Psoas muscle (tissue), 8 donors: ENCODE data around the gene KCNJ18. TPM values are rescaled to one million over a fixed set of nuclear protein-coding genes. Genes with fewer than 3 reads are reported as not detected.
A peak's percentile ranks its signal among the peaks of the same experiment; 100 is the strongest.
"Not testable (repeated sequence)": the region's sequence is repeated elsewhere in the genome, so short reads cannot be mapped to it uniquely, and the experiment has no call there.

Source experiments
- ATAC-seq, 4 donors: fragments of 200-7000 bp; cut with Tn5 transposase; one replicate each; pipeline ENCODE4 v1.9.1; 2020; ENCODE audit warnings: moderate library complexity in 3 of 4, mild to moderate bottlenecking in 2 of 4
- DNase-seq, 2 donors: peaks; one replicate each; pipeline ENCODE4 v3.0.0-alpha.2; 2020
- H3K27ac ChIP-seq: fragments of 200-600 bp; one replicate; pipeline ENCODE4 v1.8.0; 2022
- H3K27me3 ChIP-seq, 3 donors: fragments of 200-600 bp in 1 of 3; one replicate each; pipeline versions ENCODE4 v1.6.1 to v1.8.0; 2013 to 2022; ENCODE audit warnings: low read length in 2 of 3, mild to moderate bottlenecking in 2 of 3, moderate library complexity in 1 of 3; ENCODE audit not compliant: insufficient read depth in 3 of 3
- H3K36me3 ChIP-seq, 2 donors: fragments of 200-600 bp in 1 of 2; one replicate each; pipeline versions ENCODE4 v1.6.1 to v1.8.0; 2013 to 2022; ENCODE audit warnings: low read depth in 1 of 2, mild to moderate bottlenecking in 1 of 2, moderate library complexity in 1 of 2; ENCODE audit not compliant: insufficient read depth in 1 of 2
- H3K4me1 ChIP-seq: fragments of 200-600 bp; one replicate; pipeline ENCODE4 v1.8.0; 2022
- H3K4me3 ChIP-seq: fragments of 200-600 bp; one replicate; pipeline ENCODE4 v1.8.0; 2022; ENCODE audit warnings: mild to moderate bottlenecking
- H3K9me3 ChIP-seq: fragments of 200-600 bp; one replicate; pipeline ENCODE4 v1.8.0; 2022
- WGBS, 3 donors: extraction: QIAGEN DNeasy Blood & Tissue Kit; methylation state at CpG; one replicate each; pipeline versions ENCODE4 v1.1.6 to v1.1.7; 2013; 5-methylcytosine and 5-hydroxymethylcytosine counted together
- intact Hi-C, 2 donors: fragments of 100-400 bp; cut with DNase I; formaldehyde crosslinking; loops; one replicate each; pipeline versions ENCODE4 v1.11.0 to v1.14.2; 2022
- polyA plus RNA-seq, 3 donors: library from polyadenylated mRNA; stranded (reverse); fragments of 200-250 nt; gene quantifications; one replicate each; pipeline ENCODE4 v1.2.3, GENCODE V29; 2013
- total RNA-seq, 4 donors: library from RNA; stranded (reverse); fragmentation: NEBNext Ultra II Directional in 2 of 4; extraction: Animal tissue kit (Norgen Biotek cat#: 25700) in 2 of 4; gene quantifications; one replicate each; pipeline versions ENCODE4 v1.2.1 to v1.2.4, GENCODE V29; 2021 to 2023
- donor health status: healthy with polysubstance abuse.
- donor health status: DM: no; HTN: no; CAD: no; lungs with moderate emphysema.
- donor health status: Bipolar disorder and iron deficiency.
- donor health status: healthy.
- donor health status: DM: yes; HTN: yes; CAD: no.
- donor health status: DM: no; HTN: no; CAD: no.
- donor health status: DM: no; HTN: no; CAD: no.
- donor health status: DM: yes; HTN: yes; CAD: no.

KCNJ18 gene
- total and polyA plus RNA-seq, 7 donors: 0.03 TPM; not detected in 6

- H3K27me3 ChIP-seq, H3K4me1 ChIP-seq, DNase-seq, H3K36me3 ChIP-seq, H3K9me3 ChIP-seq, H3K27ac ChIP-seq, ATAC-seq, intact Hi-C loops, H3K4me3 ChIP-seq: not testable (repeated sequence)
- 43 to 62% (median 55%) methylated on average over 1 of the region's 1 CpG for WGBS, 3 donors
Measured at GRCh38 chr17:21665171-21665570, 27.2 kb upstream of the KCNJ18 start.

GRCh38 chr17:21665935-21666493 is 26.3 kb upstream of the KCNJ18 start:
- H3K4me1 ChIP-seq, ATAC-seq, H3K36me3 ChIP-seq, H3K27me3 ChIP-seq, intact Hi-C loops, H3K4me3 ChIP-seq, H3K9me3 ChIP-seq, H3K27ac ChIP-seq: not testable (repeated sequence)
- 40 to 70% (median 49%) methylated on average over 1 to 2 of the region's 2 CpGs for WGBS, 3 donors
- DNase-seq: peak in 1 of 2 donors; percentile 6

GRCh38 chr17:21666711-21667412 is 25.5 kb upstream of the KCNJ18 start:
- peak in 1 of 2 donors; percentile 1 for DNase-seq
- H3K36me3 ChIP-seq, H3K4me3 ChIP-seq, H3K27ac ChIP-seq, ATAC-seq, intact Hi-C loops, H3K27me3 ChIP-seq, H3K9me3 ChIP-seq, H3K4me1 ChIP-seq: not testable (repeated sequence)
- 51 to 53% (median 51%) methylated on average over 3 of the region's 3 CpGs for WGBS, 3 donors

DNA sequence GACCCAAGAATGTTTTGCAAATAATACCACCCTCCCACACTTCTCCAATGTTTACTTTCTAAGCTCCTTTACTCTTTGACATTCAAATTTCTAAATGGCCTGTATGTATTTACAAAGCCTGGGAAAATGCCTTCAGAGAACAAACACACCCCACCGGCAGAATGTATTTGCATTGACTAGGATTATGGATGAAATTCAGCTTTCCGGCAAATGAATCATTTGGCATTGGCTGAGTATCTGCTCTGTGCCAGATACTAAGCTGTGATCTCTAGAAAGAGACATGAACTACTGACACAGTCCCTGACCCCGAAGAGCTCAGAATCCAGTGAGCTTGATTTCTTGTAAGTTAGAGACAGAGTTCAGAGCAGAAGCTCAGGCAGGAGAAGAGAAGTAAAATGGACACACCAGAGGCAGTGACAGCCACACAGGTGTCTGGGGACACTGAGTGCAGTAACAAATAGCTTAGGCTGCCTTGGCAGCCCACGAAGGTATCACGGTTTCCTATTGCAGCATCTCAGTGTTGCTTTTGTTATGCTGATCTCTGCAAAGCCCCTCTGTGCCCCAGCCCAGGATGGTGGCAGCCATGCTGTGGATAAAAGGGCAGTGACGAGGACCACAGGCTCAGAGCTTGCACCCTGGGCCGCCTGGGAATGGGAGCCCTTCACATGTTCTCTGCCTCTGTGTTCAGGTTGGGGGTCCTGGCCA is 24.8 kb upstream of the KCNJ18 start:
- H3K27me3 ChIP-seq, ATAC-seq, H3K36me3 ChIP-seq, H3K9me3 ChIP-seq, H3K27ac ChIP-seq, intact Hi-C loops, H3K4me3 ChIP-seq, H3K4me1 ChIP-seq: not testable (repeated sequence)
- 33 to 49% (median 36%) methylated on average over 7 of the region's 7 CpGs for WGBS, 3 donors
- peak in 1 of 2 donors; percentile 10 for DNase-seq

DNA sequence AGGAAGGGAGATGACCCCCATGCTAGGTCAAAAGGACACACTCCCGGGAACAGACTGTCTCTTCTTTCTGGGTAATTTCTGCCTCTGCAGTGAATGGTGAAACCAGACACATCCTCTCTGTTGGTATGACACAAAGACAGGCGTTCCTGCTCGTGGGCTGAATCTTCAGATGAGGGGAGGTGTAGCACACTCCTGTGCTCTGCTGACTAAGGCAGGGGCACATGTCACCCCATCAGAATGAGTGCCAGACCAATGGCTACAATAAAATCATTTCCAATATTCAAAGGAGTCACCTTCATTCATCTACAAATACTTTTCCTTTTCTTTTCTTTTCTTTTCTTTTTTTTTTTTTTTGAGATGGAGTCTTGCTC is 24.2 kb upstream of the KCNJ18 start:
- H3K4me3 ChIP-seq, ATAC-seq, H3K27ac ChIP-seq, DNase-seq, intact Hi-C loops, H3K36me3 ChIP-seq, H3K27me3 ChIP-seq, H3K4me1 ChIP-seq, H3K9me3 ChIP-seq: not testable (repeated sequence)
- 53 to 74% (median 57%) methylated on average over 3 of the region's 3 CpGs for WGBS, 3 donors

DNA sequence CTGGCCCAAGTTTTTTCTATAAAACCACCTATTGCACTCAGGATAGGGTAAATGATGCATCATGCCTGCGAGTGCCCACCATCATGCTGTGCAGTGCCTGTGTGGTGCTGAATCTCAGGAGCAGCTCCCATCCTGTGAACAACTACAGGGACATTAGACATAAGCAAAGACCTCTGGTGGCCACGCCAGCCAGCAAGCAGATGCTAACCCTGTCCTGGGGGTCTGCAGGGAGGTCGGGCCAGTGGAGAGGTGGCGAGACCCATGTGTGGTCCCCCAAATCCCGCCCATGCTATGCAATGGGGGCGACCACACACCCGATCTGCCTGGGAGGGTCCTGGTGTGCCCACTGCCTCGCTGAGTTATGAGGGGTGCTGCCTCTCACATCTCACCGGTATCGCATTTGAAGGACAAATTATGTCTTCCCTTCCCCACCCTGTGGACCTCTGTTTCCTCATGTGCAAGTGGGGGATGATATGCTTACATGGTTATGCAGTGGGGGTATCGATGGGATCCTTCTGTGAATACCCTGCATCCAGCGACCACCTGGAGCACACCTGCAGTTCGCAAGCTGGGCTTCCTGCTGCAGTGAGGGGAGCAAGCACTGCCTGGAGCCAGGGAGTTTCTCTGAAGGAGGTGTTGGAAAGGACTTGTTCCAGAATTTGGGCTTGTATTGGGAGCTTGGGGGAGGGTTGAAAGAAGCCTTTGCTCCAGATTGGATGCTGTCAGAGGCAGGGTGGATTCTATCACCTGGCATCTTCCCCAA is 23.4 kb upstream of the KCNJ18 start:
- H3K4me3 ChIP-seq, H3K36me3 ChIP-seq, H3K4me1 ChIP-seq, H3K27me3 ChIP-seq, ATAC-seq, H3K27ac ChIP-seq, H3K9me3 ChIP-seq, DNase-seq, intact Hi-C loops: not testable (repeated sequence)
- WGBS, 3 donors: 76 to 79% (median 78%) methylated on average over 10 to 13 of the region's 13 CpGs

GRCh38 chr17:21669616-21670360 is 22.5 kb upstream of the KCNJ18 start:
- not testable (repeated sequence) for H3K27ac ChIP-seq, DNase-seq, H3K27me3 ChIP-seq, H3K9me3 ChIP-seq, H3K4me3 ChIP-seq, H3K36me3 ChIP-seq, ATAC-seq, H3K4me1 ChIP-seq
- WGBS, 3 donors: 75 to 80% (median 76%) methylated on average over 9 to 10 of the region's 10 CpGs
- intact Hi-C loops: loop anchor here in 1 of 2 donors (10.0 kb wide), 1 partner anchor 365 kb away; no protein-coding TSS in a partner anchor

DNA sequence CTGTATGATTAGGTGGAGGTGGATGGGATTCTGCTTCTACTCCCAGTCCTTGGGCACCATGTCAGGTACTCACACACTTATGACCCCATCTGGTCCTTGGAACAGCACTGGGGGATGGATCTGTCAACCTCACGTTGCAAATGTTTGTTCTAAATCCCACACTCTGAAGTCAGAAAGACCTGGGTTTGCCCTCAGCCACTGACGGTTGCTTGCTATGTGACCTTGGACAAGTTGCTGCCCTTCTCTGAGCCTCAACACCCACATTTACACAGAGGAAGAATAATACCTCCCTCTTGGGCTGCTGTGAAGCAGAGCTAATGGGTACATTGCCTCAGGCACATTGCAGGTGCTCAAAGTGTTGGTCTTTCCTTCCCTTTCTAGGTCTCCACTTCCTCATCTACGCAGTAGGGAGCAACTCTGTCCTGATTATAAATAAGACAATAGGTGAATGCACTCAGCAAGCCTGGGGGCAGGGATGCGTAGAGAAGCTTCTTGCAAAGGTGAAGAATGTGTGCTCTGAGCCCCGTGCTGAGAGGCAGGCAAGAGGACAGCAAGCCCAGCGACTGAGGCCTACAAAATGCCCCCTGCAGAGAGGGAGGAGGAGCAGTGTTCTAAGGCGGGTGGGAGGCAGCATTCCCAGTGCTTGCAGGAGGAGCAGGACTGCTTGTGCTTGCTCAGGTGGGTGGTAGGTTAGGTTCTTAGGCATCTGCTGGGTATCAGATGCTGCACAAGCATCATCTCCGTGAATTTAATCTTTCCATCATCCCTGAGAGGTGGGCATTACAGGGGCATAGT is 21.8 kb upstream of the KCNJ18 start:
- not testable (repeated sequence) for H3K4me1 ChIP-seq, H3K27ac ChIP-seq, ATAC-seq, H3K9me3 ChIP-seq, H3K36me3 ChIP-seq, H3K4me3 ChIP-seq, DNase-seq, H3K27me3 ChIP-seq
- 50 to 52% (median 51%) methylated on average over 8 of the region's 8 CpGs for WGBS, 3 donors
- intact Hi-C loops: loop anchor here in 1 of 2 donors (10.0 kb wide), 1 partner anchor 366 kb away; no protein-coding TSS in a partner anchor

DNA sequence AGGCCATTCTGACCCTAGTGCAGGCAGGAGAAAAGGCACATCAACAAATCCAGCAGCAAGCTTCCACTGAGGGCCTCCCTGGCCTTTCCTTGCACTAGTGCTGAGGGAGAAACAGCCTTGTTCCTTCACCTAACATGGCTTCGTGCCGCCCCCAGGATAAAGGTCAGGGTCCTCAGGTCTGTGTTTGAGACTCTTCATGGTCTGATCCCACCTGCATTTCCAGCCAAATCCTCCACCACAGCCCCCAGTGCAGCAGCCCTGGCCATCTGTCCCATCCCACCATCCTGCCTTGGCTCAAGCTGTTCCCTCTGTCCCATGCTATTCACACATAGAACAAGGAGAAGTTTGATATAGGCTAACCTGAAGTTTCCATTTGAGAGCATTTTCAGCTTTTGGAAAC is 20.9 kb upstream of the KCNJ18 start:
- not testable (repeated sequence) for H3K36me3 ChIP-seq, DNase-seq, H3K27ac ChIP-seq, H3K9me3 ChIP-seq, H3K27me3 ChIP-seq, H3K4me3 ChIP-seq, H3K4me1 ChIP-seq, ATAC-seq
- WGBS, 3 donors: 63 to 86% (median 74%) methylated on average over 2 of the region's 2 CpGs
- intact Hi-C loops: loop anchor here in 1 of 2 donors (10.0 kb wide), 1 partner anchor 367 kb away; no protein-coding TSS in a partner anchor

GRCh38 chr17:21671871-21672270 is 20.5 kb upstream of the KCNJ18 start:
- not testable (repeated sequence) for H3K36me3 ChIP-seq, H3K27ac ChIP-seq, H3K9me3 ChIP-seq, ATAC-seq, H3K27me3 ChIP-seq, H3K4me3 ChIP-seq, H3K4me1 ChIP-seq, DNase-seq
- WGBS, 3 donors: 65 to 77% (median 75%) methylated on average over 4 of the region's 4 CpGs
- intact Hi-C loops: loop anchor here in 1 of 2 donors (10.0 kb wide), 1 partner anchor 367 kb away; no protein-coding TSS in a partner anchor
